Erythroblast (primary cell): ENCODE results near the gene SLC9A3.

Experiments used
- DNase-seq, 2 experiments: peaks; one replicate each; lab custom pipeline; 2025; lab: John Stamatoyannopoulos, UW
- GATA1 ChIP-seq: IDR thresholded peaks from 2 replicates; pipeline ENCODE4 v1.6.1; 2011; ENCODE audit warnings: low read depth, mild to moderate bottlenecking, control low read depth, low read length, moderate library complexity
- POLR2A ChIP-seq: IDR thresholded peaks from 2 replicates; pipeline ENCODE4 v1.6.1; 2011; ENCODE audit warnings: mild to moderate bottlenecking, low read length

SLC9A3 gene

DNA sequence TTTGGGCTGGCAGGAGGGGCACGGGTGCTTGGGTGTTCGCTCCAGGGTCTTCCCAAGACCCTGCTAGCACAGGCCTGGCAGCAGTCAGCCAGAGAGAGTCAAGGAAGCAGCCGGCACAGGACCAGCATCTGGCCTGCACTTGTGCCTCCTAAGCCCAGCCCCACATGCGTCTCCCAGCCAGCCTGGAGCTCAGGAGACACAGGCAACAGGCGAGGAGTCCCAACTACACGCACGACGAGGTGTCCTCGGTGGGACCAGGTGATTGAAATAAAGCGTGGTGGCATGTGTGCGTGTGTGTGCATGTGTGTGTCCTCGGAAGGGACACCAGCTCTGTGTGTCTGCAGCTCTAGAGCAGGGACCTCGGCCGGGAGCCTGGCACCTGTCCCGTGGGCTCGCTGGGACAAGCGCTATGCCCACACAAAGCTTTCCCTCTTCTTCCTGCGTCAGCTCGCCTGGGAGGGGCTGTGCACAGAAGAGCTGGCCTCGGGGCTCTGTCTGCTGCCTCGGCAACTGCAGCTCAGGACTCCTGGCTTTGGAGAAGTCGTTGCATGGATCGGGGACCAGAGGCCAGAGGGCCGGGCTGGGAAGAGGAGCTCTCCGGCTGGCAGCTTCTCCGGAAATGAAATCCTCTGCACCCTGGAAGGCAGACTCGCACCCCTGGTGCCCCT, 14.7 kb upstream of the SLC9A3 start:
- no peak for DNase-seq
- TF ChIP-seq GATA1 (no peak), POLR2A (no peak)

DNA sequence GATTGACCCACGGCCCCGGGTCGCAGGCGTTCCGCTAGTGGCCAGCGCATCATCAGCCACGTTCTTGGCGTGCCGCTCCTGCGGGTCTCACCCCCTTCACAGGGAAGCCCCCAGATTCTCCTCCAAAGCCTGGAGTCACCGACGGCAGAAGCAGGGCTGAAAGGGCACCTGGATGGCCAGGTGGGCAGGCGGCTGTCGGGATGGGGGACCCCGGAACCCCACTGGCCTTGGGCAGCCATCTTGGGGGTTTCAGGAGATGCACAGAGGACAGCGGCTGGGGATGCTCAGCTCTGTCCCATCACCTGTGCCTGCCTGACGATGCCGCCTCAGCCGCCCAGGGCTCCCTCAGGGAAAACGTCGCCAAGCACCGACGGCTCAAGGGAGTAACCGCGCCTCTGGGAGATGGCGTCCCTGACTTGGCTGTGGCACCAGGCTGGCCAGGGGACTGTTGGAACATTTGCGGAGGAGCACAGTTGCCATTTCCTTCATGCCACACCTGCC, 14.1 kb upstream of the SLC9A3 start:
- no peak for TF ChIP-seq POLR2A
- no peak for DNase-seq

- DNase-seq, result no peak
- TF ChIP-seq POLR2A, result no peak
- no peak for TF ChIP-seq GATA1
These were observed 13.4 kb upstream of the SLC9A3 start for GRCh38 chr5:537621-538071.

DNA sequence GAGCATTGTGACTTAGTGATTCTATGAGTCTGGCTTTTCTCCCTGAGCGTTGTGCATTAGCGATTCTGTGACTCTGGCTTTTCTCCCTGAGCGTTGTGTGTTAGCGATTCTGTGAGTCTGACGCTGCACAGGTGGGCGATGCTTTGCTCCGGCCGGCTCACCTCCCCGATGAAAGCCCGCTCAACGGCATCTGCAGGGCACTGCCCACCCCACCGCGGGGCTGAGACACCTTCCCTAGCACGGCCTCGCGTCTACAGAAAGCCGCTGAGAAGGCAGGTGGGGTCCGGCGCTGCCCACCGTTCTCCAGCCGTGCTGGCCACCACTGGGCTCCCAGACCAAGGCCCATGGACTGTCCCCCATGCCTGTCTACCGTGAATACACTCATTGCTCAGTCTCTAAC, 12.8 kb upstream of the SLC9A3 start:
- DNase-seq, result no peak
- no peak for TF ChIP-seq GATA1
- no peak for TF ChIP-seq POLR2A

- DNase-seq, result no peak
- TF ChIP-seq GATA1 (no peak), POLR2A (no peak)
These were observed 11.8 kb upstream of the SLC9A3 start for GRCh38 chr5:535846-536698.

GRCh38 chr5:534743-535671, 10.8 kb upstream of the SLC9A3 start:
- DNase-seq, result no peak
- no peak for TF ChIP-seq POLR2A
- no peak for TF ChIP-seq GATA1

- TF ChIP-seq POLR2A, result no peak
- no peak for TF ChIP-seq GATA1
- no peak for DNase-seq
These were observed 9.9 kb upstream of the SLC9A3 start for GRCh38 chr5:533955-534742.

- no peak for TF ChIP-seq GATA1
- no peak for TF ChIP-seq POLR2A
These were observed 9.2 kb upstream of the SLC9A3 start for GRCh38 chr5:533243-533954.

DNA sequence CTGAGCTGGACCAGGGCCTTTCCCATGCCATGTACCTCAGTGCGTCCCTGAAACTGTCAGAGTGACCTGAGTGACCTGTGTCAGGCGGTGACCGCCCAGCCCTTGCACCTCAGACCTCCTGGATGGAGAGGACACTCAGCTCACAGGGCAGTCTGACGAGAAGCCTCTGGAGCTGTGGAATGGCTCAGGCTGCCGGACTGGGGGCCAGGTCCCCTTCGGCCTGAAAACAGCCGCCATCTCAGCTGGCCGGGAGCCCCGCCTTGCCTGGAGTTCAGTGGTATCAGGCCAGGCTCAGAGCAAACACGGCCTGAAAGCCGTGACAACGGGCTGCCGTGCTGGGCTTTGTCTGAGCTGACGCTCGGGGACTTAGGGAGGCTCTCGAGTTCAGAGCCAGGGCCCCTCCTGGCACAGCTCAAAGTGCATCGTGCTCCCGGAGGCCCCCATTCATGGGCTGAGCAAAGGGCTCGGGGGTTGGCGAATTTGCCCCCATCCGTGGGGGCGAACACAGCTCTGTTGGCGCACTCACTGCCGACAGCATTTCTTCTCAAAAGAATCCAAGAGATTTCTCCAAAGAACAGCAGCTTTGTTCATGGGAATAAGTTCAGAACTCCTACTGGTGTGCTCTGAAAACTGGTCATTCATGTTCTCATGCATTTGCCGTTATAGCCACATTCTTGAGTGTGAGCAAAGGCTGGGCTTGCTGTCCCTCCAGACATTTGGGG, 8.4 kb upstream of the SLC9A3 start:
- no peak for DNase-seq
- TF ChIP-seq POLR2A (no peak), GATA1 (no peak)

More at GRCh38 chr5:533243-533954, 9.2 kb upstream of the SLC9A3 start:
- DNase-seq, result no peak

DNA sequence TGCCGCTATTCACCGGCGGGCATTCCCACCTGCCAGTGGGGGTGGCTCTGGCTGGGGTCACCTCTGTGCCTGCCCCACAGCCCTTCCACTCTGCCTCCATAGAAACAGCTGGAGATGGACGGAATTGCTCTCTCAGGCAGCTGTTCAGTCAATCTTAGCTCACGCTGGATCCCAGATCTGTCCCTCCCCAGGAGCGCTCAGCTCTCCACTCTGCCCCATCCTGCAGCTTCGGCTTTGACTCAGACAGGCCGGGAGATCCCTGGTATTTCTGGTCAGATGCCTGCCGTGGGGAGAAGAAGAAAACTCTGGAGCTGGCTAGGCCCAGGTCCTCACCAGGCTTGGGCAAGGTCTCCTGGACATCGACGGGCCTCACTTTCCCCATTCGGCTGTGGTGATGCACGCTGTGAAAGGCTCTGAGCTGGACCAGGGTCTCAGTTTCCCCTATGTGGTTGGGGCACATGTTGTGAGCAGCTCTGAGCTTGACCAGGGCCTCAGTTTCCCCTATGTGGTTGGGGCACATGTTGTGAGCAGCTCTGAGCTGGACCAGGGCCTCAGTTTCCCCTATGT, 7.6 kb upstream of the SLC9A3 start:
- DNase-seq, result no peak
- TF ChIP-seq POLR2A (no peak), GATA1 (no peak)

GRCh38 chr5:531101-531748, 7.0 kb upstream of the SLC9A3 start:
- no peak for TF ChIP-seq POLR2A
- no peak for TF ChIP-seq GATA1
- DNase-seq, result no peak
